ENCODE results near the gene CLIC5.

The CLIC5 gene

DNA sequence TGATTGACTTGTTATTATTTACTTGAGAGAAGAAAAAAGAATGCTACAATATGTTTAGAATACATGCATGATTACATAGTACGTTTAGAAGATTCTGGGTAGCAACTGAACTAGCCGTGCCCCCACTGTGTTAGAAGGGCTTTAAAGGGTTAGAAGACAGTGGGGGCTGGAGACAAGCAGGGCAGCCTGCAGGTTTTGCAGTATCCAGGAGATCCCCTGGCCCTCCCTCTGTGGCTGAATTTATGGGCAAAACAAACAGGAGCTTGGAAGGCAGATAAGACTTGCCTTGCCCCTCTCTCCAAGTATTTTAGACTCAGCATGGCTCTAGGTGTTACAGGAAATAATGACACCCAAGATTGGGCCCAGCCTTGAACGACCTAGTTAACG, 179.2 kb downstream of the CLIC5 start:
- no peak for DNase-seq

DNA sequence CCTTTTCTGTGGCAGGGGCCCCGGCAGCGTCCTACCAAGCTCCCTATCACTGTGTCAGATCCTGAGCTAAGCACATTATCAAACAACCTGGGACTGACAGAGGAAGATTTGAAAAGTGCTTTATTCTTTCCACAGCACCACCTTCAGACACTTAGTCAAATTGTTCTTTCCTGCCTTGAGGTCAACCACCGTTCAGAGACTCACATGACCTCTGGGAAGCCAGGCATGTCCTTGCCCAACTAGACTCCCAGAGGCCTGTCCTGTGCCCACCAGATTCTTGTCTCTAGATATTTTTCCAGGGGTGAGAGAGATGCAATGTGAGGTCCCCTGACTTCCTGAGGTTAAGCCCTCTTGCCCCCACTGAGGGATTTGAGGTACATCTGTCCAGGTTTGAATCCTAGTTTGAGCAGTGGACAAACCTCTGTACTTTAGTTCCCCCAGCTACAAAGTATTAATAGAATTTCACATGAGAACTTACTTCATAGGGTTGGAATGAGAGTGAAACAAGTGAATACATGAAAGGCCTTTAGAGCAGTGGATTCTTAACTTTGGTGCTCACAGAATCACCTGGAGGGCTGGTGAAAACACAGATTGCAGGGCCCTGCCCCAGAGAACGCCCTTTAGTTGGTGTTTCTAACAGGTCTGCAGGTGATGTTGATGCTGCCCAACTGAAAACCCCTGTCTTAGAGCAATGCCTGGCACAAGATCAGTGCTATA, 179.8 kb downstream of the CLIC5 start:
- peak; percentile 38 for DNase-seq

DNA sequence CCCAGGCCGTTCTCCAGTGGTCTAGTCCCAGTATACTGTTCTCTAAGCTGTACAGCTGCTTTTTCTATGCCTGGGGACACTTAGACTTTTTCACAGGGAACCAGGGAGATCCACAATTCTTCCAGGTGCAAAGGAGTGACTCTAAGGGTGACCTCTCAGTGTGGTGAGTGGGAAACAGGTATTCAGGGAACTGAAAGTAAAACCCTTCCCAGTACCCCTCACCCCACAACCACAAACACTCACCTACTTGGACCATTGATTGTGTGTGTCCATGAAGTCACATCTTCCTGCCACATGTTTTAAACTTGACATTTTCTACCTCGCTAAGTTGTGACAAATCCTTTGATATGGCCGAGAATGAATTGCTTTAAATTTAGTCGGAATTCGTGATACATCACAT, 183.6 kb downstream of the CLIC5 start:
- no peak for DNase-seq
